Right cardiac atrium (tissue), 5 donors: ENCODE measurements around the gene EVA1A. TPM values are rescaled to one million over a fixed set of nuclear protein-coding genes. Genes with fewer than 3 reads are reported as not detected.

Experiments used
- ATAC-seq, 2 donors: fragments of 200-7000 bp; cut with Tn5 transposase; one replicate each; pipeline versions ENCODE4 v1.8.0 to v1.9.1; 2020; ENCODE audit warnings: moderate library complexity in 2 of 2, mild to moderate bottlenecking in 1 of 2
- DNase-seq, 3 donors: peaks; one replicate each; pipeline ENCODE4 v3.0.0-alpha.2; 2020
- H3K27ac ChIP-seq: one replicate; pipeline ENCODE4 v1.5.1; 2013; ENCODE audit warnings: mild to moderate bottlenecking, low read length, control low read depth, moderate library complexity
- H3K27me3 ChIP-seq: one replicate; pipeline ENCODE4 v1.6.1; 2013; ENCODE audit not compliant: control insufficient read depth, insufficient read depth
- H3K4me1 ChIP-seq: one replicate; pipeline ENCODE4 v1.6.1; 2013; ENCODE audit warnings: low read length; ENCODE audit not compliant: control insufficient read depth, insufficient read depth
- H3K4me3 ChIP-seq: one replicate; pipeline ENCODE4 v1.5.1; 2013; ENCODE audit warnings: low read length, control low read depth
- H3K9me3 ChIP-seq: one replicate; pipeline ENCODE4 v1.6.1; 2013; ENCODE audit warnings: low read length; ENCODE audit not compliant: control insufficient read depth
- WGBS: extraction: QIAGEN DNeasy Blood & Tissue Kit; methylation state at CpG from one replicate; pipeline ENCODE4 v1.1.7; 2013; 5-methylcytosine and 5-hydroxymethylcytosine counted together
- intact Hi-C, 4 donors: fragments of 100-400 bp; cut with DNase I; formaldehyde crosslinking; loops; one replicate each; pipeline versions ENCODE4 v1.11.0 to v1.14.0; 2022 to 2023
- polyA plus RNA-seq: library from polyadenylated mRNA; stranded (reverse); fragments of 200-250 nt; gene quantifications from one replicate; pipeline ENCODE4 v1.2.3, GENCODE V29; 2013
- total RNA-seq, 4 donors: library from RNA; stranded (reverse); fragmentation: NEBNext Ultra II Directional; extraction: Animal tissue kit (Norgen Biotek cat#: 25700); gene quantifications; one replicate each; pipeline ENCODE4 v1.2.1, GENCODE V29; 2021
- donor health status: healthy with polysubstance abuse.
- donor health status: DM: no; HTN: yes; CAD: no.
- donor health status: DM: no; HTN: no; CAD: no.
- donor health status: DM: no; HTN: yes; CAD: no; lungs with severe emphysema.
- donor health status: DM: yes; HTN: yes; CAD: no.

EVA1A gene
- total and polyA plus RNA-seq, 5 donors = 0.24 to 0.66 (median 0.26) TPM; not detected in 2

DNA sequence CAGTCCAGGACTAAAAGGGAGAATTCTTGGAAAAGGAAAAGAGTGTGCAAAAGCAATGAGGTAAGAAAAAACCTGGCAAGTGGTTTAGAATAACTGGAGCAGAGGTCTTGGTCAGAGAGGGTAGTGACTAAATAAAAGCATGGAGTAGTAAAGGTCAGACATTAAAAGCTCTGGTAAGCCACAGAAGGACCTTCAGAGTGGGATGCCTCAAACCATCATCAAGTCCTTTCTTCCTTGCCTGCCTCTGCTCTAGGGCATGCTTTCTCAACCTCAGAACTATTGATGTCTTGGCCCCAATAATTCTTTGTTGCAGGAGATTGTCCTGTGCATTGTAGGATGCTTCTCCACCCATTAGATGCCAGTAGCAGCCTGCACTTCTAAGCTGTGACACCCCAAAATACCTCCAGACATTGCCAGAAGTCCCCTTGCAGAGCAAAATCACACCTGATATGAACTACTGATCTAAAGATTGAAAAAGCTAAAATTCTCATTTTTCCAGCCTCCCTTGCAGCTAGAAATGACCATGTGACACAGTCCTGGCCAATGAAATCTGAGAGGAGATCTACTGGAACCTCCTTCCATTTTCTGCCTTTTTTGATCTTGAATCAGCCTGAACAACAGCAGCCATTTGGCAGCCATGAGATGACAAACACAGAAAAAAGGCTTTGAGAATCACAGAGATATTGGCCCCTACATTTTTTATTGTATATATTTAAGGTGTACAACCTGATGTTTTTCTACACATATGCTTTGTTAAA is 48.1 kb downstream of the EVA1A start:
- Histone ChIP-seq H3K4me3 (no peak overlapping the region), H3K27me3 (no peaks in the 10 kb centered on the region), H3K9me3 (no peaks in the 10 kb centered on the region), H3K4me1 (no peaks in the 10 kb centered on the region), H3K27ac (no peak overlapping the region)
- ATAC-seq = no peak
- DNase-seq = no peak
- intact Hi-C loops = no loop called here

DNA sequence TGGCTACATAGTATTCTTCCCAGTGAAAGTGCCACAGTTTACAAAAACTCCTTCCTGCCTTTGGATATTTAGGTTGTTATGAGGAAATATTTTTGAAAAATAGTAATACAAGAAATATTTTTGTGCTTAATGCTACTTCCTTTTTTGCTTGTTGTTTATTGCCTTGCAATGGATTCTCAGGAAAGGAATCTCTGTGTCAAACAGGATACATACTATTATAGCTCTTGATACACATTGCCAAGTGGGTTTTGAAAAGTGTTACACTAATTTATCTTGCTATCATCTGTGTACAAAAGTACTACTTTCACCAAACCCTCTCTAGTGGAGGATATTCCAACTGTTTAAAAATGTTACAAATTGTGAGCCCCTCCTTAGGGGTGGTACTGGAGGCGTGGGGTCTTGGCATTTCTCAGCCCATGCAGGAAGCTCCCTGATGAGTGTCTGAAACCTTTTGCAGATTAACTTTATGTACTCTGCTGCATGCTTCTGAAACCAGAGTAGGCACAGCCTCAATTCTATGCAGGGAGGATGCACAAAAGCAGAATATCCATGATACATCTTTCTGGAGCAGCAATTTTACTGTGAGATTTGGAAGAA is 54.5 kb downstream of the EVA1A start:
- DNase-seq = no peak
- Histone ChIP-seq H3K27ac (no peak overlapping the region), H3K4me1 (peaks cover 2% of the 10 kb centered on the region), H3K27me3 (no peaks in the 10 kb centered on the region), H3K4me3 (no peak overlapping the region), H3K9me3 (no peaks in the 10 kb centered on the region)
- 59% methylated on average over 1 of the region's 1 CpG for WGBS
- ATAC-seq = no peak
- intact Hi-C loops = no loop called here

DNA sequence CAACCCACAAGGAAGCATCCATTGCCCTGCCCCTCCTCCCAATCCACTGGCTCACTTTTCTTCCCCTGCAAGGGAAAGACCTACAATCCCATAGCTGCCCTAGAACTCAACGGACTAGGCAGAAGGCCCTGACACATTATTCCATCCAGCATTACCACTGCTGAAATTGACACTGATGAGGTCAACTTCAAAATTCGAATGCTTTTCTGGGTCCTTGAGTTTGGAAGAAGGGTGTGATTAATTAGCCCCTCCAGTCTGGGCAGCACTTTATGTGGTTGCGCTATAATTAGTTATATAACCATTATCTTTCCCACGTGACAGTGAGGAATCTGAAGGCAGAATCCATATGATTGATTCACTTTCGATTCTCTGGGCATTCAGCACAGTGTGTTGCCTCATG is 55.7 kb downstream of the EVA1A start:
- H3K4me3 ChIP-seq = no peak overlapping the region
- no peak for DNase-seq
- no peak for ATAC-seq
- no peak overlapping the region for H3K27ac ChIP-seq
- H3K27me3 ChIP-seq = no peaks in the 10 kb centered on the region
- 79% methylated on average over 5 of the region's 5 CpGs for WGBS
- intact Hi-C loops = no loop called here
- peaks cover 2% of the 10 kb centered on the region for H3K4me1 ChIP-seq
- no peaks in the 10 kb centered on the region for H3K9me3 ChIP-seq

DNA sequence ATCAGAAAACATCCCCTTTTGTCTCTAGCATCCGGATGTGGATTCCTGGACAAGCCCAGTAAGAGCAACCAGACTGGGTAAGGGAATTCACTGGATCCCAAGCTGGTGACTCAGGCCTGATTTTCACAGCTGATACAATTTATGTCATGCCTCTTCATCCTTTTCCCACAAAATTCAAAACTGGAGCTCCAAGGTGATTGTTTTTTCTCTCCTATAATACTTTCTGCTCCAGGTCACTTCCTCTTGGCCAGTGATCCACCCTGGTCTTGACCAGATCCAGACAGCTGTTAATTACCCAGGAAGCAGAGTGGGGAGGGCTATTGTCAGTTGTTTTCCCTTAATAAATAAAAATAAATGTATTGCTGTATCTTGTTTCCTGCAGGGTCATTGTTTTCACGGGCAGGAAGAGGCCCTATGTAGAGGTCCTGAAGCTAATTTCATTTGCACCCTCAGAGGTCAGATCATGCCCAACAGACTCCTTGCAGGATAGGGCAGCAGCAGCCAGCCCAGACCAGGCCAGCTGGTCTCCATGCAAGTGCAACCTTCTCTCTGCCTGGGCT is 57.6 kb downstream of the EVA1A start:
- Histone ChIP-seq H3K27ac (no peak overlapping the region), H3K4me1 (peaks cover 2% of the 10 kb centered on the region), H3K9me3 (no peaks in the 10 kb centered on the region), H3K27me3 (no peaks in the 10 kb centered on the region), H3K4me3 (no peak overlapping the region)
- 50% methylated on average over 2 of the region's 2 CpGs for WGBS
- no peak for DNase-seq
- peak in 1 of 2 donors; percentile 16 for ATAC-seq
- intact Hi-C loops = no loop called here

DNA sequence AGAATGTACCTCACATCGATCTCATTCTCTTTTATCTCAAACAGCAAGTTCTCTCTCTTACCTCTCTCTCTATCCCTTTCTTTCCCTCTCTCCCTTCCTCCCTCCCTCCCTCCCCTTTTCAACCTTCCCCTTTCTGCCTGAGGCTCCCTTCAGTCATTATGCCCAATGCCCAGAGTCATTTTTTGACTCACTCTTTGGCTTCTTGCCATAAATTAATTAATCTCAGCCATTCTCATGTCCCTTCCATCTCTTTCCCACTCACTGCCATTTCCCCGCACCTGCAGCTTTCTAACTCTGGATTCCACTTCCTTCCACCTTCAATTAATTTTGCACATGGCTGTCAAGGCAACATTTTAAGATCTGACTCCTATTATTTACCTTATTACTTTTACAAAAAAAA is 60.1 kb downstream of the EVA1A start:
- 82% methylated on average over 2 of the region's 2 CpGs for WGBS
- Histone ChIP-seq H3K4me1 (peaks cover 2% of the 10 kb centered on the region), H3K27me3 (no peaks in the 10 kb centered on the region), H3K4me3 (no peak overlapping the region), H3K27ac (no peak overlapping the region), H3K9me3 (no peaks in the 10 kb centered on the region)
- ATAC-seq = no peak
- DNase-seq = no peak
- intact Hi-C loops = no loop called here

DNA sequence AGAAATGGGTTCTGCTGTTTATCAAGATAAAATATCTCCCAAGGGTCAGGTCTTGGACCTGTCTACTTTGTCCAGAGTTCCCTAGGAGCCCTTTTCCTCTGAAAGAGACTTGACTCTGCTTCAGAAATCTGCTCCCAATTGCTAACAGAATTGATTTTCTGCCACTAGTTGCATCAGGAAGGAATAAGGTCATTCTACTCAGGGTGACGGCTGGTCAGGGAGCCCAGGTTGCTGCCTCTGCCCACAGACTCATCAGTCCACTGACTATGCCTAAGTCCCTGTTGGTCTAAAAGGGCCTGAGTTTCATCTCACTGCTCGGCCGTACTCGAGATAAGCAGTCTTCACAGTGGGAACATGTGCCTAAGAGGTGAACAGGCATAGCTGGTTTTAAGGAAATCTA is 61.2 kb downstream of the EVA1A start:
- no peak for DNase-seq
- WGBS = 87% methylated on average over 4 of the region's 4 CpGs
- Histone ChIP-seq H3K4me1 (peaks cover 2% of the 10 kb centered on the region), H3K4me3 (no peak overlapping the region), H3K27me3 (no peaks in the 10 kb centered on the region), H3K27ac (no peak overlapping the region), H3K9me3 (no peaks in the 10 kb centered on the region)
- ATAC-seq = no peak
- intact Hi-C loops = no loop called here

DNA sequence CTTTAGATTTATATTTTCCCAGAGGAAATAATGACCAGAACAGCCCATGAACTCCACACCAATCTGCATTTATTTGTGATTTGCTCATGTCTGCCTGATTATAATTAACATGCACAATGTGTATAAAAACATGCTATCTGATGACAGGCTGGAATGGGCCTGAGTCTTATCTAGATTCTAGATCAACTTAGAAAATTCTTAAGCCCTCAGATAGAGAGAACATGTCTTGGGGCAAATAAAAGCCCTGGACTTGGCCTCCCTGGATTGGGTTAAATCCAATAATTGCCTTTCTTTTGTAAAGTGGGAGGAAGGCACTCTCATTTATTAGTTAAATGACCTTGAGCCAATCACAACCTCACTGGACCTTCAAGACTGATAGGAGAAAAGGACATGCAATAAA is 61.8 kb downstream of the EVA1A start:
- no peak overlapping the region for H3K4me3 ChIP-seq
- no peak for DNase-seq
- H3K27ac ChIP-seq = no peak overlapping the region
- H3K9me3 ChIP-seq = no peaks in the 10 kb centered on the region
- no peaks in the 10 kb centered on the region for H3K27me3 ChIP-seq
- no peak for ATAC-seq
- peaks cover 2% of the 10 kb centered on the region for H3K4me1 ChIP-seq
- intact Hi-C loops = no loop called here

DNA sequence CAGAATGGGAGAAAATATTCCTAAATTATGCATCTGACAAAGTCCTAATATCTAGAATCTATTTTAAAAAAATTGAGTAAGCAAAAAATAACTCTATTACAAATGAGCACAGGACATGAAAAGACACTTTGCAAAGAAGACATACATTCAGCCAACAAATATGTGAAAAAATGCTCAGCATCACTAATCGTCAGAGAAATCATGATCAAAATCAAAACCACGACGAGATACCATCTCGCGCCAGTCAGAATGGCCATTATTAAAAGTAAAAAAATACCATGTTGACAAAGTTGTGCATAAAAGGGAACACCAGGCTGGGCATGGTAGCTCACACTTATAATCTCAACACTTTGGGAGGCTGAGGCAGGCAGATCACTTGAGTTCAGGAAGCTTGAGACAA is 63.5 kb downstream of the EVA1A start:
- no peaks in the 10 kb centered on the region for H3K9me3 ChIP-seq
- WGBS = 77% methylated on average over 5 of the region's 5 CpGs
- ATAC-seq = no peak
- no peaks in the 10 kb centered on the region for H3K27me3 ChIP-seq
- intact Hi-C loops = no loop called here
- no peak overlapping the region for H3K4me3 ChIP-seq
- DNase-seq = no peak
- H3K27ac ChIP-seq = no peak overlapping the region
- no peaks in the 10 kb centered on the region for H3K4me1 ChIP-seq

DNA sequence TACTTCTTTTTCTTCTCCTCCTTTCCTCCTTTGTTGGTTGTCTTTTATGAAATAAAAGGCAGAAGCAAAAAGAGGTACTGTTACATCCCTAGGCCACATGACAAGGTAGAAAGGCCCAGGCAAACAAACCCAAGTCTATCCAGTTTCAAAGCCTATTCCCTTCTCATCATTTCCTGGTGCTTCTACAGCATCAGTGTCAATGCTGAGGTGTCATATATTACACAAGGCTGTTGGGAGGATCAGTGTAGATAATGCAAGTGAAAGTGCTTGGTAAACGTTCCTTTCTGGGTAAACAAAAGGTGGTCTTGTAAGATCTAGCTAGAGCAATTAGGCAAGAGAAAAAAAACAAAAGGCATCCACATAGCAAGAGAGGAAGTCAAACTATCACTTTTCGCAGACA is 64.9 kb downstream of the EVA1A start:
- H3K4me1 ChIP-seq = no peaks in the 10 kb centered on the region
- no peaks in the 10 kb centered on the region for H3K27me3 ChIP-seq
- intact Hi-C loops = no loop called here
- ATAC-seq (no peak), DNase-seq (no peak)
- no peak overlapping the region for H3K4me3 ChIP-seq
- no peaks in the 10 kb centered on the region for H3K9me3 ChIP-seq
- H3K27ac ChIP-seq = no peak overlapping the region
- 57% methylated on average over 2 of the region's 2 CpGs for WGBS

DNA sequence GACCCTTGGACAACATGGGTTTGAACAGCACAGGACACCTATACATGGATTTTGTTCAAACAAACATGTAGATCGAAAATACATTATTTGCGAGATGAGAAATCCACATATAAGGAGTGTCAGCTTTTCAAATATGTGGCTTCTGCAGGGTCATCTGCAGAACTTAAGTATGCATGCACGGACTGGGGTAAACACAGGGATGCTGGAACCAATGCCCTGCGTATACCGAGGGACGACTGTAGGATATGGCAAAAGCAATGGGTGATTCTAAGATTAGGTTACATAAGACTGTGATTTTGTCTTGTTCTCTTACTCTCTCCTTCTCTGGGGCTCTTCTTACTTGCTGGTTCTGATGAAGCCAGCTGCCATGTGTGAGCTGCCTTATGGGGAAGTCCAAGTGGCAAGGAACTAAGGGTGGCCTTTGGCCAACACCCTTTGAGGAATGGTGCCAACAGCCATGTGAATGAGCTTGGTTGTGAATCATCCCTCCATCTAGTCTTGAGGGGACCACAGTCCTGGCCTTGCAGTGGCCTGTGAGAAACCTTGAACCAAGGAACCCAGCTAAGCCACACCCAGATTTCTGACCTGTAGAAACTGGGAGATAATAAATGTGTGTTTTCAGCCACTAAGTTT is 66.5 kb downstream of the EVA1A start:
- no peaks in the 10 kb centered on the region for H3K4me1 ChIP-seq
- no peak for ATAC-seq
- H3K9me3 ChIP-seq = no peaks in the 10 kb centered on the region
- H3K27ac ChIP-seq = no peak overlapping the region
- H3K27me3 ChIP-seq = no peaks in the 10 kb centered on the region
- intact Hi-C loops = no loop called here
- H3K4me3 ChIP-seq = no peak overlapping the region
- DNase-seq = no peak
- WGBS = 96% methylated on average over 6 of the region's 6 CpGs

DNA sequence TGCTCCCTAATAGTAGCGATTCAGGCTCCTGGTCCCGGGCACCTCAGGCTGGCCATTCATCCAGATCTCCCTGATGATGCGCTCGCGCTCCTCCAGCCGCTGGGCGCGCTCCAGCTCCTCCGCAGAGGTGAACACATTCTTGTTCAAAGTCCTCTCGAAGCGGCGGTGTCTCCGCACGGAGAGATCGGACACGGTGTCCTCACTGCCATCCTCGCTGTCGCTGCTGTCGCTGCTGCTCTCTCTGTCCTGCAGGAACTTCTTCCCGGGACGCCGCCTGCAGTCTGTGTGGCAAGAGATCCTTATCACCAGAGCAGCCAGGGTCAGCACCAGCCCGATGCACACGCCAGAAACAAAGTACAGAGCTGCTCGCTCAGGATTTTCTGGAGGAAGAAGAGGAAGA is 67.5 kb downstream of the EVA1A start:
- peak in 2 of 3 donors; percentile 32 to 34 for DNase-seq

More for the DNA sequence above, 67.5 kb downstream of the EVA1A start:
- Histone ChIP-seq H3K27me3 (no peaks in the 10 kb centered on the region), H3K4me1 (no peaks in the 10 kb centered on the region), H3K9me3 (no peaks in the 10 kb centered on the region), H3K27ac (no peak overlapping the region), H3K4me3 (no peak overlapping the region)
- WGBS = 88% methylated on average over 25 of the region's 25 CpGs
- intact Hi-C loops = no loop called here
- no peak for ATAC-seq
